NCI-H2171 (cell line): Measurements from ENCODE around the gene DLGAP4.

Source experiments
- DNase-seq: peaks from one replicate; lab custom pipeline; 2025; lab: John Stamatoyannopoulos, UW

DLGAP4 gene

GRCh38 chr20:36478137-36478905, 172.2 kb downstream of the DLGAP4 start:
- DNase-seq: no peak

DNA sequence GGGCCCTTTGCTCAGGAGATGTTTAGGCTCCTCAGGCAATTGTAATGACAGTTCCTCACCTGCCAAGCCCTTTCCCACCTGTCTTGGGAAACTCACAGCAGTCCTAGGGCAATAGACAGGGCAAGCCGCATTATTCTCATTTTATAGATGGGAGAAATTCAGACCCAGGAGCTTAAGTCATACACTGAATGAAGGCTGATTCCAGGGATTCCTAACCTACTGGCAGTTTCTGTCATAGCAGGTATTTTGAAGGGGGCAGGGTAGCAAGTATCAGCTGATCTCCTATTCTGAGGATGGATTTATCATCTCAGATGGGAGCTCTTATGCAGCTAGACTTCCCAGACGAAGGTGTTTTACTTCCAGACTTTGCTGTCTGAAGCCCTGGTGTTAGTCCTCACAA, 173.8 kb downstream of the DLGAP4 start:
- DNase-seq: no peak

- DNase-seq: no peak
Measured at GRCh38 chr20:36480456-36481048, 174.4 kb downstream of the DLGAP4 start.

DNA sequence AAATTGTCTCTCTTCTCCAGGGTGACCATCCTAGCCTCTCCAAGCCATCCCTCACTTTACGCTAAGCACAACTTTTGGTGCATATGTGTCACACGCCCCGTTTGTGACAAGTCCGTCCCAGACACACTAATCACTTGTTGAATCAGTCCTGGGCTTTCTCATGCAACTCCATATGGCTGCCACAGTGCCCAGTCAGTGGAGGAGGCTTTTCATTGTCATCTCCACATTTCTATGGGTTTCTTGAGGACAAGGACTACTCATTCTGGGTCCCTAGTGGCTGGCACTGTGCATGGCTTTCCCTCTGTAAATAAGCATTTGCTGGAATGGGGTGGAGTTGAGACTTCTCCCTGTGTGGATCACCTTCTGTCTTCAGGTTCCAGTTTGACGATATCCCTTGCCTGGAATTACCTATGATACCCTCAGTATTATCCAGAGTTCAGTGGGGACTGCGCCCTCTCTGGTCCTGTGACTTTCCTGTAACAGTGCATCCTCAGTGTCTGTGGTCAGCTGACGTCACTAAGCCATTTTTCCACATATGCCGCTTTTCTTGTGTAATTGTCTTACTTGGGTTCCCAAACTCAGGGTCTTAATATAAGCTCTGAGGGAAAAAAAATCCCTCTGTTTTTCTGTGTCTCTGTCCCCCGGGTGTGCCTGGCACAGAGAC, 175.4 kb downstream of the DLGAP4 start:
- no peak for DNase-seq

GRCh38 chr20:36482044-36482473, 175.9 kb downstream of the DLGAP4 start:
- peak; percentile 82 for DNase-seq

GRCh38 chr20:36483209-36483918, 177.2 kb downstream of the DLGAP4 start:
- DNase-seq: no peak

DNA sequence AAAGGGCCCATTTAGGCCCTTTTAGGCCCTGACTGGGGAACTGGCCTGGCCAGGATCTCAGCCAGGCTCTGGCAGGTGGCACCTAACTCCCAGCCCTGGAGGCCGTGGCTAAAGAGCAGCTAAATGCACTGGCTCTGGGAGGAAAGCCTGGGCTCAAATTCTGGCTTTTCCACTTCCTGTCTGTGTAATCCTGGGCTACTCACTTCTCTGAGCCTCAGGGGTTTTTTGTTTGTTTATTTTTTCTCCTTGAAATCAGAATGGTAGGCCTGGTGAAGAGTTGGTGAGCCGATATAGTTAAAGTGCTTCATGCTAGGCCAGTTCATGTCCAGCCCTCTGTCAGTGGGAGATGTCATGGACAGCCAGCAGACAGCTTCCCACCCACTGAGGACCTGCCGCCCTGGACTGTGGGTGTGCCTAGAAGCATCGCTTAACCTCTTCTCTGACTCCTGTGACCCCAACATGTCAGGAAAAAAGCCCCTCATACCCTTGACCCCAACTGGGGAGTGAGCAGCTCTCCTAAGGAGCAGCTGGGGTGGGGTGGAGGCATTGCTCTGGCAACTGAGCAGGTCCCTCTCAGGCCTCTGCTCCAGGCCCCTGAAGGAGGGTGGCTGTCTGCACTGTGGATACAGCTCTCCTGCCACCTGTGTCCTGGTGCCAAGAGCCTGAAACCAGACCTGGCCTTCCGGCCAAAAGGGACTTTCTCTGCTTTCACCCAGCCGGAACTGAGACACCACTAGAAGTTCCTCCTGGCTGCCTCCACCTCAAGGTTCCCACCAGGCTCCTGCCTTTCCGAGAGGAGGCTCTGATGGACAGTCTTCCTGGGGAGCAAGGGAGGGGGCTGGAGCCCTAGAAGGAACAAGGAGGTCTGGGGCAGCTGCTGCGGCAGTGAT, 178.0 kb downstream of the DLGAP4 start:
- DNase-seq: no peak

DNA sequence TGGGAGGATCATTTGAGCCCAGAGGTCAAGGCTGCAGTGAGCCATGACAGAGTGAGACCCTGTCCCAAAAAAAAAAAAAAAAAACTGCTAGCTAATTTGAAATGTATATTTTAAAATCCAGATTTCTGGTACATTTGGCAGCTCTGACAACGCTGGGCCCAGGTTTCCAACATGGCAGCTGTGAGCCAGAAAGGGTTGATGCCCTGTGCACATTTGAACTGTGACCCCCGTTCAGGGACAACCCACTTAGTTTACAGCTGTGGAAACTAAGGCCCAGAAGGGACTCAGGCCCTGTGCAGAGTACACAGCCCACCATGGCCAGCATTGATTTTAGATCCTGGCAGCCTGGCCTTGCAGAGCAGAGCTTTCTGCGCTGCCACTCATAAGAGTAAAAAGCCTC, 179.1 kb downstream of the DLGAP4 start:
- DNase-seq: no peak

DNA sequence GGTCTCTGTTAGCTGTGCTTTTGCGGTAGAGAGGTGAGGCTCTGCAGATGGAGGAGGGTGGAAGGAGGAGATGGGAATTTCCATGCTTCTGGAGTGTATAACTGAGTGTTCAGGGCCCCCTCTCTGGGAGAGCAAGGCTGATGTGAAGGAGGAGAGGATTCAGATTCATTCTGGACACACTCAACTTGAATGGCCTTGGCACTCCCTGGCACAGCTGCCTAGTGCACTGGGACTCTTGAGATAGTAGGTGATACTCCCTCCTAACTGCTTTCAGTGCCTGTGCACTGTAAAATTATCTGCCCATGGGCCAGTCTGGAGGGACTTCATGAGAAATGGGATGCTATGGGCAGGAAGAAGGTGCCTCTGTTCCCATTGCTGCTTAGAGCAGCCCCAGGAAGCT, 180.9 kb downstream of the DLGAP4 start:
- DNase-seq: no peak

DNA sequence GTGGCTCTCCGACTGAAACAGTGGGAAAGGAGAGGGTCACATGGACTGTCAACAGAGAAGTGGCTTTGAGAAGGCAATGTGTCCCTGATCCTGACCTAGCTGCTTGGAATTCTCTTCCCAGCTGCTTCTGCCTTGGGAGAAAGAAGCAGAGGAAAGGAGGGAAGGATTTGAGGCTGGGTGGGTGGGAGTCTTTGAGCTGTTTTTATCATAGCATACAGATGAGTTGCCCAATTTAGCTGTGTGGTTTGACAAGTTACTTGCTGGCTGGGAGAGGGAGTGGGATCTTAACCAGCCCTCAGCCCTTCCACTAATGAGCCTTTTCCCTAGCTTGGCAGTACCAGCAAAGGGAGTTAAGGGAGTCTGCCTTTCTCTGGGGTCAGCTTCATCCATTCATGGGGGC, 184.1 kb downstream of the DLGAP4 start:
- DNase-seq: no peak

GRCh38 chr20:36491901-36492617, 185.9 kb downstream of the DLGAP4 start:
- no peak for DNase-seq

- DNase-seq: no peak
Measured at GRCh38 chr20:36493051-36493800, 187.1 kb downstream of the DLGAP4 start.

DNA sequence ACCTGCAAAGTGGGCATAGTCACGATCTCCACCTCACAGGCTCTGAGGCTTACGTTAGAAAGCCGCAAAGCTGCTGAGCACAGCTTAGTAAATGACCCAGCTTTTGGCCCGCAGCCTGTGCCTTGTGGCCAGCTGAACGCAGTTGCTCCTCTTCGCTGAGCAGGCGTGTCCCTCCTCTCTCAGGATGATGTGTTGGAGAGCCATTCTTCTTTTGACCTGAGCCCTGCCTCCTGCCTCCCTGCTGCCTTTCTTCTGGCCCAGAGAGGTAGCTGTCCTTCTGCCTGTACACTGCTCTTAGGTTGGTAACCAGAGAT, 187.6 kb downstream of the DLGAP4 start:
- DNase-seq: no peak

DNA sequence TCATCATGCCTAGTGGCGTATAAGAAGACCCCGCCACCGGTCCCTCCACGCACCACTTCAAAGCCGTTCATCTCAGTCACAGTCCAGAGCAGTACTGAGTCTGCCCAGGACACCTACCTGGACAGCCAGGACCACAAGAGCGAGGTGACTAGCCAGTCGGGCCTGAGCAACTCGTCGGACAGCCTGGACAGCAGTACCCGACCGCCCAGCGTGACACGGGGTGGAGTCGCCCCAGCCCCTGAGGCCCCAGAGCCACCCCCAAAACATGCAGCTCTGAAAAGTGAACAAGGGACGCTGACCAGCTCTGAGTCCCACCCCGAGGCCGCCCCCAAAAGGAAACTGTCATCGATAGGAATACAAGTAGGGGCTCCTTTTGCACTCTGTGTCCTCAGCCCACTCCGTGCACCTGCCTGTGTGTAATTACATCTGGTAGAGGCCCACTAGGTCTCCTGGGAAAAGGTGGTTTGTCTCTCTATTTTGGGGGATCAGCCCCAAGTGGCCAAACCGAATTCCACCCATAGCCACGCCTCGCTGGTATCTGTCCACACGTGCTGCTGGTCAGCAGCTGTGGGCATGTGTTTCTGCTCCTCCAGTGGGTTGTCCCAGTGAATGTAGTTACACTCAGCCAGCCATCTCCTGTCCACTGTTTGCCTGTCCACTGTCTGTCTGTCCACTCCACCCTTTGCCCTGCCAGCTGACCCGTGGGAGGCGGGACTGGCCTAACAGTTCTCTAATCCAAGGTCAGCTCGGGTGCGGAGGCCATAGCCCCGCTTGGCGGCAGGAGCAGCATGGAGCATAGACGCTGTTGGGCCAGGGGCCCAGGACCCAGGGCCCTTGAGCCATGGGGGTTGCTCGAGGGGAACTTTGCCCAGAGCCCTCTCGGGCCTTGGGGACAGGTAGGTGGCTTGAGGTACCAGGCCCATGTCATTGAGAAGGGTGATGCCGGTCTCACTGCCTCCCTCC, 190.8 kb downstream of the DLGAP4 start:
- DNase-seq: no peak

DNA sequence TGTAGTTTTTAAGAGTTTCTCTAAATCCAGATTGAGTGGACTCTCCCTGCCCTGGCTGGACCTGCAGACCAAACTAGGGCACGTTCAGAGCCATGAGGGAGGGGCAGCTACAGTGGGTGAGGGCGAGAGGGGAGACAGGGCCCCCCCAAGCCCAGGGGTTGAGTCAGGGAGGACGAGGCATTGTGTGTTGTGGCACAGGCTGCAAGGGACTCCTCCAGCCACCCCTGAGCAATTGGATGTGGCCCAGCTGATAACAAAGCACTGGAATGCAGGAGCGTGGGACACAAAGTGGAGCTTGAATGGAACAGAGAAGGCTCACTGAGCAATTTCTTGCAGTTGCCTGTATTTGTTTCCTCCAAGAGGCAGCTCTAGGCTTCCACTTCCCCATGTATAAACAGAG, 191.7 kb downstream of the DLGAP4 start:
- DNase-seq: no peak

DNA sequence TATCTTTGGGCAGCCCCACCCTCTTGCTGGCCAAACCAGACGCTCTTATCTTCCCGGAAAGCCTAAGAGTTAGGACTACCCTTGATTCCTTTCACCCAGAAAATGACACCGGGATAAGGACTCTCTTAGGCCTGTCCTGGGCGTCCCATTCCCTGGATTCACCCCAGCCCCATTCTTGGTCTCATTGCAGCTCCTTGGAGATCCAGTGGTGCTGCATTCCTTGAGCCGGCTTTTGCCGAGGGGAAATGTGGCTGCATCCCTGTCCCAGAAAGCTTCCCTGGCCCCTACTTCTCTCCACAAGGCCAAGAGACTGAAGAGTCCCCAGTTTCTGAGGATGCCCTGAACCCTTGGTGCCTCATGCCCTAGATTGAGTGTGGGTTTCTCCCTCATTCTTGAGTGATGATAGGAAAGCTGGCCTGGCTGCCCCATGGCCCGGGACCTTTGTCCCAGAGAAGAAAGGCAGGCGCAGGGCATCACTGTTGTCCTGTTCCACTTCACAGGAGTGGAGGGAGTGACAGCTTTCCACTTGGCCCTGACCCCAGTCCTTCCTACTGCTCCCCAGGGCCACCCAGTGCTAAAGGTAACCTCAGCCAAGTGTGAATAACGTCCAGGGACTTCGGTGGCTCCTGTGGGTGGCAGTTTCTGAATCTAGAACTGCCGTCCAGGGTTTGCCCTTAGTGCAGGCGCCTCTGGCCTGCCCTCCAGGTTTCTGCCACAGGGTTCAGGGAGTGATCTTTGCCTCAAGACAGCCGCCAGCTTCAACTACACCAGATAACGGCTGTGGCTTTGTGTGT, 192.4 kb downstream of the DLGAP4 start:
- DNase-seq: no peak

DNA sequence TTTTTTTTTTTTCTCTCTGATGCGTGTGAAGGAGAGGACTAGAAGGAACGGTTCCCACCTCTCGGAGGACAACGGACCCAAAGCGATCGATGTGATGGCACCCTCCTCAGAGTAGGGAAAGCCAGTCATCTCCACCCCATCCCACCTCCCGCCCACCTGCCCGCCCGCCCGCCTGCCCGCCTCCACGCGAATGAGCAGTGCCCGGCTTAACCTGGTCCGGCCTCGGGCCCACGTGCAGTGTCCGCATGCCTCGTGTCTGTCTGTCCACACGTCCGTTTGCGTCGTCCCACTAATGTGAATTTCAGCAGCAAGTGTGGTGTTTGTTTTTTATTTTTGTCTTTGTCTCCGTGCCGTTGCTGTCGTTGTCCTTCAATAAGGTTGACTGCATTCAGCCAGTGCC, 193.1 kb downstream of the DLGAP4 start:
- DNase-seq: no peak

GRCh38 chr20:36499723-36500501, 193.8 kb downstream of the DLGAP4 start:
- DNase-seq: no peak
